IMR-90 (cell line): ENCODE results near the gene CEP78. TPM values are rescaled to one million over a fixed set of nuclear protein-coding genes. Genes with fewer than 3 reads are reported as not detected.

Experiments
- ATAC-seq: fragments of 200-7000 bp; cut with Tn5 transposase; 2 replicates; pipeline ENCODE4 v1.9.1; 2020; ENCODE audit warnings: low read depth, mild to moderate bottlenecking, moderate library complexity
- BruUV-seq: library from RNA; stranded (reverse); fragments of 400-500 nt; replicated peaks from 2 replicates; lab custom pipeline; 2021; lab: Mats Ljungman, UMichigan
- CTCF ChIA-PET: fragments of 300-600 bp; formaldehyde crosslinking; extraction: SDS; loops from one replicate; lab custom pipeline; 2021; ENCODE audit warnings: antibody characterized with exemption; lab: Yijun Ruan, JAX
- POLR2A ChIA-PET: fragments of 300-600 bp; sonication (Branson Sonifier 250); formaldehyde crosslinking; loops from one replicate; lab custom pipeline; 2022; ENCODE audit warnings: antibody characterized with exemption; ENCODE audit not compliant: unreplicated experiment; lab: Charles Lee
- DNase-seq: peaks from one replicate; pipeline ENCODE4 v3.0.0; 2013
- H2AFZ ChIP-seq: replicated peaks from 2 replicates; pipeline ENCODE3; 2013; ENCODE audit warnings: low read length, mild to moderate bottlenecking; ENCODE audit not compliant: poor library complexity
- H2AK5ac ChIP-seq: 2 replicates; pipeline ENCODE4 v1.6.1; 2013; ENCODE audit warnings: low read depth, low read length, inconsistent platforms
- H2AK9ac ChIP-seq: replicated peaks from 2 replicates; pipeline ENCODE3; 2013; ENCODE audit warnings: mild to moderate bottlenecking, low read depth, low read length, moderate library complexity; ENCODE audit not compliant: poor library complexity
- H2BK120ac ChIP-seq: 2 replicates; pipeline ENCODE4 v1.6.1; 2013; ENCODE audit warnings: low read depth, low read length, inconsistent platforms
- H2BK15ac ChIP-seq: 3 replicates; pipeline ENCODE4 v1.6.1; 2013; ENCODE audit warnings: low read depth, low read length, inconsistent platforms
- H2BK20ac ChIP-seq: 2 replicates; pipeline ENCODE4 v1.6.1; 2013; ENCODE audit warnings: low read depth, mild to moderate bottlenecking, inconsistent platforms, low read length, moderate library complexity
- H2BK5ac ChIP-seq: 2 replicates; pipeline ENCODE4 v1.6.1; 2013; ENCODE audit warnings: mild to moderate bottlenecking, low read depth, low read length, inconsistent platforms; ENCODE audit not compliant: poor library complexity, severe bottlenecking
- H3K14ac ChIP-seq: replicated peaks from 2 replicates; pipeline ENCODE4 v1.6.1; 2013; ENCODE audit warnings: low read depth, low read length, inconsistent platforms
- H3K18ac ChIP-seq: 2 replicates; pipeline ENCODE4 v1.6.1; 2013; ENCODE audit warnings: low read depth, low read length, control low read depth
- H3K23ac ChIP-seq: 2 replicates; pipeline ENCODE4 v1.6.1; 2013; ENCODE audit warnings: low read depth, low read length, inconsistent platforms
- H3K27ac ChIP-seq: 2 replicates; pipeline ENCODE4 v1.5.1; 2013; ENCODE audit warnings: mild to moderate bottlenecking, control low read depth, low read length; ENCODE audit not compliant: insufficient read depth
- H3K27me3 ChIP-seq: 2 replicates; pipeline ENCODE4 v1.6.1; 2013; ENCODE audit warnings: low read length; ENCODE audit not compliant: control insufficient read depth, insufficient read depth
- H3K36me3 ChIP-seq: 2 replicates; pipeline ENCODE4 v1.6.1; 2013; ENCODE audit warnings: low read length, mixed read lengths; ENCODE audit not compliant: control insufficient read depth, insufficient read depth
- H3K4ac ChIP-seq: 2 replicates; pipeline ENCODE4 v1.6.1; 2013; ENCODE audit warnings: low read depth, low read length, inconsistent platforms
- H3K4me1 ChIP-seq: 2 replicates; pipeline ENCODE4 v1.6.1; 2013; ENCODE audit warnings: low read length, mixed read lengths; ENCODE audit not compliant: control insufficient read depth, insufficient read depth
- H3K4me2 ChIP-seq: 2 replicates; pipeline ENCODE4 v1.6.1; 2013; ENCODE audit warnings: low read depth, mild to moderate bottlenecking, control low read depth, low read length, moderate library complexity
- H3K4me3 ChIP-seq: 2 replicates; pipeline ENCODE4 v1.5.1; 2013; ENCODE audit warnings: low read depth, mild to moderate bottlenecking, control low read depth, low read length, moderate library complexity; ENCODE audit not compliant: insufficient read depth
- H3K56ac ChIP-seq: 2 replicates; pipeline ENCODE4 v1.6.1; 2013; ENCODE audit warnings: low read length, inconsistent platforms; ENCODE audit not compliant: insufficient read depth; ENCODE audit errors: extremely low read depth
- H3K79me1 ChIP-seq, 2 experiments: 2 replicates each; pipeline ENCODE4 v1.6.1; 2013; ENCODE audit warnings: low read length in 2 of 2, inconsistent platforms in 1 of 2, low read depth in 1 of 2
- H3K9ac ChIP-seq: 2 replicates; pipeline ENCODE4 v1.6.1; 2013; ENCODE audit warnings: low read depth, low read length, control low read depth
- H3K9me1 ChIP-seq: 2 replicates; pipeline ENCODE4 v1.6.1; 2013; ENCODE audit warnings: low read length, inconsistent platforms; ENCODE audit not compliant: insufficient read depth
- H3K9me3 ChIP-seq: 2 replicates; pipeline ENCODE4 v1.6.1; 2013; ENCODE audit warnings: low read length; ENCODE audit not compliant: control insufficient read depth, insufficient read depth
- H4K20me1 ChIP-seq: 2 replicates; pipeline ENCODE4 v1.6.1; 2013; ENCODE audit warnings: low read length, inconsistent platforms; ENCODE audit not compliant: insufficient read depth
- H4K5ac ChIP-seq: 2 replicates; pipeline ENCODE4 v1.6.1; 2013; ENCODE audit warnings: mild to moderate bottlenecking, low read depth, low read length, control low read depth
- H4K8ac ChIP-seq, 2 experiments: 2 replicates each; pipeline ENCODE4 v1.6.1; 2013; ENCODE audit warnings: low read depth in 2 of 2, low read length in 2 of 2, control low read depth in 1 of 2, inconsistent platforms in 1 of 2
- H4K91ac ChIP-seq: 2 replicates; pipeline ENCODE4 v1.6.1; 2013; ENCODE audit warnings: low read depth, low read length, inconsistent platforms; ENCODE audit not compliant: insufficient read depth
- MAZ ChIP-seq: IDR thresholded peaks from 2 replicates; pipeline ENCODE4 v1.6.1; 2012; ENCODE audit warnings: low read depth, mild to moderate bottlenecking, low read length, improper control_type of control experiment, moderate library complexity, borderline replicate concordance
- POLR2A ChIP-seq: IDR thresholded peaks from 2 replicates; pipeline ENCODE4 v1.6.1; 2012; ENCODE audit warnings: mild to moderate bottlenecking, low read depth, low read length
- RCOR1 ChIP-seq: IDR thresholded peaks from 2 replicates; pipeline ENCODE4 v1.6.1; 2012; ENCODE audit warnings: mild to moderate bottlenecking, low read length, improper control_type of control experiment; ENCODE audit not compliant: insufficient replicate concordance
- WGBS, 2 experiments: methylation state at CpG; one replicate each; pipeline versions ENCODE4 v1.1.5 to v1.1.7; 2013; ENCODE audit warnings: missing lambda C conversion rate in 2 of 2; ENCODE audit not compliant: insufficient read length in 1 of 2; ENCODE audit errors: extremely low coverage in 2 of 2; 5-methylcytosine and 5-hydroxymethylcytosine counted together
- dilution Hi-C: fragments of 300-500 bp; cut with HindIII; formaldehyde crosslinking; loops from one replicate; pipeline ENCODE4 v1.14.3; 2018; ENCODE audit warnings: low sequenced_read_pairs; ENCODE audit not compliant: unreplicated experiment
- in situ Hi-C: fragments of 300-500 bp; cut with MboI; formaldehyde crosslinking; loops from 3 replicates; pipeline ENCODE4 v1.14.3; 2019; ENCODE audit warnings: low sequenced_read_pairs, inconsistent platforms, mixed read lengths
- intact Hi-C: fragments of 100-400 bp; cut with micrococcal nuclease; formaldehyde crosslinking; loops from 2 replicates; pipeline ENCODE4 v1.10.0; 2022
- polyA plus RNA-seq, 3 experiments: library from polyadenylated mRNA; depleted of rRNA; stranded (reverse); fragments of >200 nt; gene quantifications; 2 replicates each; pipeline ENCODE4 v1.2.3, GENCODE V29; 2012; ENCODE audit warnings: low replicate concordance in 1 of 3
- total RNA-seq: library from RNA; depleted of rRNA; stranded (reverse); fragments of >200 nt; gene quantifications from 2 replicates; pipeline ENCODE4 v1.2.3, GENCODE V29; 2012

CEP78 gene
- total and polyA plus RNA-seq, 2 of the 4 experiments (the other 2 are of a cell fraction): 9.2 to 18.3 TPM

DNA sequence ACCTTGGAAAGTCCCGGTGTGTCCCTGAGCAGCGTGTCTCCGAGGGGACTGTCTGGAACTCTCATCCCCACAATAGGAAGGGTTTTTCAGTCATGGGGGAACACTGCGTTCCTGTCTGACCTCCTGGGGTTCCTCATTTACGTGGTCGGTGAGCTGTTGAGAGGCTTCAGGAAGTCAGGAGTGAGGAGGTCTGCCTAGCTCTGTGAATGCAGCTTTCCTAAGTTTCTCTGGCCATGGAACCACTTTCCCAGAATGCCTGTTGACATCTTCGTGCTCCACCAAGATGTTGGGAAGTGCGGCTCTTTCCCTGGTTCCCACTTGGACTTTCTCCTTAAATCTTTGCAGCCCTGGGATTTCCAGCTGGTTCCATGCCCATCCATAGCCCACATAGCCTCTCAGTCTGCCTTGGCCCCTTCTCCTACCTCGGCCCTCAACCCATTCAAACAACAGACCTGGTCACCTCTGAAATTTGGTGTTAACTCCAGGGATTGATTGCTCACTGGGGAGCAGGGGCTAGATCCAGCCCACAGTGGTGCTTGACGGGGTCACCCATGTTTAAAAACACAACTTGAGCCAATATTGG is 88.3 kb downstream of the CEP78 start:
- no peak overlapping the region for H2BK15ac ChIP-seq
- no peak overlapping the region for H4K5ac ChIP-seq
- peaks cover 13% of the 10 kb centered on the region for H3K9me1 ChIP-seq
- no peak overlapping the region for H3K14ac ChIP-seq
- no peak overlapping the region for H3K4ac ChIP-seq
- H2AK5ac ChIP-seq: no peak overlapping the region
- no peak for ATAC-seq
- no peak overlapping the region for H3K4me3 ChIP-seq
- H3K79me1 ChIP-seq: peaks cover 8 to 22% of the 10 kb centered on the region in 2 experiments; a peak in 3 of 4 replicates
- no peaks in the 10 kb centered on the region for H3K9me3 ChIP-seq
- POLR2A ChIA-PET: no interaction called here
- no peak overlapping the region for H2BK20ac ChIP-seq
- peaks cover 1% of the 10 kb centered on the region; the same call in 1 of the 2 replicates for H3K4me1 ChIP-seq
- H2BK5ac ChIP-seq: no peak overlapping the region
- intact Hi-C loops (no loop called here), dilution Hi-C loops (no loop called here), in situ Hi-C loops (no loop called here)
- peaks cover 25% of the 10 kb centered on the region; the same call in 1 of the 2 replicates for H4K20me1 ChIP-seq
- peaks cover 35% of the 10 kb centered on the region for H3K36me3 ChIP-seq
- H3K9ac ChIP-seq: no peak overlapping the region
- H3K18ac ChIP-seq: no peak overlapping the region
- no peaks in the 10 kb centered on the region for H3K27me3 ChIP-seq
- no peak overlapping the region for H3K56ac ChIP-seq
- H3K23ac ChIP-seq: no peak overlapping the region
- H2AK9ac ChIP-seq: no peak overlapping the region
- H2BK120ac ChIP-seq: no peak overlapping the region
- H4K91ac ChIP-seq: no peak overlapping the region
- CTCF ChIA-PET: no interaction called here
- no peak overlapping the region for H3K27ac ChIP-seq
- H3K4me2 ChIP-seq: no peak overlapping the region
- TF ChIP-seq RCOR1: no peak
- TF ChIP-seq MAZ: no peak
- no peak for TF ChIP-seq POLR2A
- DNase-seq: no peak
- H2AFZ ChIP-seq: no peak overlapping the region
- BruUV-seq: no TSS peak
- 100% methylated on average over 2 of the region's 10 CpGs; no CpG with 5 or more reads in 1 of the 2 experiments for WGBS, 2 experiments
- no peak overlapping the region for H4K8ac ChIP-seq
